Measurements from ENCODE around the gene ZNF580.
A peak's percentile ranks its signal among the peaks of the same experiment; 100 is the strongest.

The ZNF580 gene

GRCh38 chr19:55624109-55625003, 16.4 kb upstream of the ZNF580 start, which contains the start of gene ZNF784:
Gene ZNF784, minus strand, starts transcription at chr19:55624566. Its CDS starts 5 bp downstream, at chr19:55624561.
- TF ChIP-seq CTCF (IDR thresholded peaks at IDR 0.05; ENCODE audit: extremely low read depth, missing control alignments), result no peak
- peak; percentile 96 for DNase-seq (ENCODE audit: low spot score)

- TF ChIP-seq CTCF (IDR thresholded peaks at IDR 0.05; ENCODE audit: extremely low read depth, missing control alignments), result no peak
- DNase-seq (ENCODE audit: low spot score), result no peak
These were observed 15.8 kb upstream of the ZNF580 start for GRCh38 chr19:55625004-55625326.

- TF ChIP-seq CTCF (IDR thresholded peaks at IDR 0.05; ENCODE audit: extremely low read depth, missing control alignments), result no peak
- DNase-seq (ENCODE audit: low spot score), result no peak
These were observed 14.5 kb upstream of the ZNF580 start for GRCh38 chr19:55626350-55626749.

- TF ChIP-seq CTCF (IDR thresholded peaks at IDR 0.05; ENCODE audit: extremely low read depth, missing control alignments), result peak; percentile 78
- peak; percentile 66 for DNase-seq (ENCODE audit: low spot score)
These were observed 8.4 kb upstream of the ZNF580 start for GRCh38 chr19:55632463-55632834.

GRCh38 chr19:55633861-55634260, 6.9 kb upstream of the ZNF580 start:
- no peak for TF ChIP-seq CTCF (IDR thresholded peaks at IDR 0.05; ENCODE audit: extremely low read depth, missing control alignments)
- DNase-seq (ENCODE audit: low spot score), result no peak

- TF ChIP-seq CTCF (IDR thresholded peaks at IDR 0.05; ENCODE audit: extremely low read depth, missing control alignments), result no peak
- no peak for DNase-seq (ENCODE audit: low spot score)
These were observed 5.5 kb upstream of the ZNF580 start for GRCh38 chr19:55635334-55635717.

- TF ChIP-seq CTCF (IDR thresholded peaks at IDR 0.05; ENCODE audit: extremely low read depth, missing control alignments), result no peak
- no peak for DNase-seq (ENCODE audit: low spot score)
These were observed 4.9 kb upstream of the ZNF580 start for GRCh38 chr19:55635856-55636440.
